ENCODE results near the gene MCCD1.
"Not testable (repeated sequence)": the region's sequence is repeated elsewhere in the genome, so short reads cannot be mapped to it uniquely, and the experiment has no call there.

Gene MCCD1

DNA sequence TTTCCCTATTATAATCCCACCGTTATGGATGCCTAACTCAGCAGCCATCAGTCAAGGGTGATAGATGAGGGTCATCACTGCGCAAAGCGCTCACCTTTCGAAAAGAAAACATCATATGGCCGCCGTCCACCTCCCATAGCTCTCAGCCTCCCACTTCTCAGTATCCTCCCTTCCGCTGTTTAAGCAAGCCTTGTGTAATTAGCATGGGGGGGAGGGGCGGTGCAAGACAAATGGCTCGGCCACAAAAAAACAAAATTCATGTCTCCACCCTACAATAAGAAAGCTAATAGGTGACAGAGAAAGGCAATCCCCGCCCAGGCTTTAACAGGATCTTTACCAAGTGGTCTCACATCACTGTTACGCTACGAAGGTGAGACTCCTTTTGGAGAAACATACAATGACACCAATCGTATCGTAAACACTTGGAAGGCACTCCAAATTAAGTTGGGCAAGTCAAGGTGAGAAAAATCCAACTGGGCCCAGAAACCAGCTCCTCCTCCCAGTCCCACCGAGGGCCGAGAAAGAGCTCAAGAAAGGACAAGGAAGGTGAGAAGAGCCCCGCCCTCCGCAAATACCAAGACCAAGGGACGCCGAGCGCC is 12.4 kb downstream of the MCCD1 start:
- FAIRE-seq (no peak), DNase-seq (ENCODE audit: extremely low spot score, insufficient read length, low read depth) (no peak)

DNA sequence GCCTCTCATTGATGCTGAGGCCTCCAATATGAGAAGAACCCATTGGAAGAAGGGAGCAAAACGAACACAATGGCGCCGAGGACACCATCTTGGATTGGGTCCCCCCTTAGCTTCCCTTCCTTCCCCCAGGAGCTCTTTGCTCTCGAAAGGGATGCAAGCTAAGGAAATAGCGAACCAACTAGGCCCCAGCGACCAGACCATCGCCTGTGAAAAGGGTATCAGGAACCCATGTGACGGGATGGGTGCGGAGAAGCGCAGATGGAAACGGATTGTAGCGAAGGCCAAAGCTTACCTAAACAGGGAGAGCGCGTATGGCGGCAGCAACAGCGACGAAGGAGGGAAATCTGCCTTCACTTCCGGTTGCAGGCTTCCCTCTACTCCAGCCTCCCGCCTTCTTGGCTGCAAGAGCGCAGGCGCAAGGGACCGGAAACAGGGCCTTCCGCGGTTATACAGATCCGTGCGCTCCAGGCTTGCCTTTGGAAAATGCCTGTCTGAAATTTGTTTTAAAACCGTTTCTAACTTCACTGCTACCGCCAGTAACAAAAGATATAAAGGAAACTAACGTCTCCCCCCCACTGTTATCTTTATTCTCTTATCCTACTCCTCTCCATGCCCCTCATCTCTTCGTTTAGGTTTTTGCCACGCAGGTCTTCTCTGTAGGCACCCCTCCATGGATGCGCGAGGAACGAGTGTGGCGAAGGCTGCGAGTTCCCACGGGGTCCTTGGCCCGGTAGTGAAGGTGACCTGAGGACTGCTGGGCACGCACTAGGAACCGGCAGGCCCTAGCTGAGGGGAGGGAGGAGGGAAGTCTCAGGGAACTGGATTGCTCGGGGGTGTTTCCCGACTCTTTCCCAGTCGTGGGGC is 13.1 kb downstream of the MCCD1 start, which contains the start of gene DDX39B:
DDX39B (minus strand) TSS at position 346 of the 864 bp plus-strand sequence. CDS start 1,471 bp downstream, outside the sequence.
- DNase-seq (ENCODE audit: extremely low spot score, insufficient read length, low read depth), result peak; percentile 77
- peak; percentile 93 for FAIRE-seq

GRCh38 chr6:31543639-31544038 is 14.9 kb downstream of the MCCD1 start:
- no peak for FAIRE-seq
- no peak for DNase-seq (ENCODE audit: extremely low spot score, insufficient read length, low read depth)

- DNase-seq (ENCODE audit: extremely low spot score, insufficient read length, low read depth), result no peak
- no peak for FAIRE-seq
These were observed 15.9 kb downstream of the MCCD1 start for GRCh38 chr6:31544676-31545075.

DNA sequence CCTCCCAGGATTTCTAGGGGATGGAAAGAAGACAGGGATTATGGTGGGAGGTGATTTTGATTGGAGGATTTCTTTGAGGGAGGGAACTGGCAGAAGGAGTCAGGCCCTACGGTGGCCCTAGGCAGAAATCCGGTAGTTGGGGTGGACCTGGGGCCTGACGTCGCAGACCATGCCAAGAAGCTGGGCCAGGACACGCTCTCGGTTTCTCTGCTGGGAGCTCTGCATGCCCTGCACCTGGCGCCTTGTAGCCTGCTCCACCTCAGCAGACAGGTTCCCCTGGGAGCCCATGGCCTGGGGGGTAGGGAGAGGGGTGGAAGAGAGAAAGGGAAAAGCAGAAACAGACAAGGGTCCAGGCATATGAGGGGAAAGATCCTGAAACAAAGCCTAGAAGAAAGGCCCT is 16.5 kb downstream of the MCCD1 start:
- FAIRE-seq (no peak), DNase-seq (ENCODE audit: extremely low spot score, insufficient read length, low read depth) (no peak)

- FAIRE-seq (peak; percentile 78), DNase-seq (ENCODE audit: extremely low spot score, insufficient read length, low read depth) (no peak)
These were observed 17.7 kb downstream of the MCCD1 start, which contains the start of gene ATP6V1G2 for GRCh38 chr6:31546339-31546957. ATP6V1G2 (minus strand) TSS chr6:31546608; CDS start chr6:31546559, 49 bp downstream.

GRCh38 chr6:31546958-31547726 is 18.4 kb downstream of the MCCD1 start, which contains the start of gene NFKBIL1:
NFKBIL1 (plus strand) TSS chr6:31547608; CDS start chr6:31547695, 87 bp downstream.
- FAIRE-seq, result peak; percentile 98
- peak; percentile 69 for DNase-seq (ENCODE audit: extremely low spot score, insufficient read length, low read depth)

DNA sequence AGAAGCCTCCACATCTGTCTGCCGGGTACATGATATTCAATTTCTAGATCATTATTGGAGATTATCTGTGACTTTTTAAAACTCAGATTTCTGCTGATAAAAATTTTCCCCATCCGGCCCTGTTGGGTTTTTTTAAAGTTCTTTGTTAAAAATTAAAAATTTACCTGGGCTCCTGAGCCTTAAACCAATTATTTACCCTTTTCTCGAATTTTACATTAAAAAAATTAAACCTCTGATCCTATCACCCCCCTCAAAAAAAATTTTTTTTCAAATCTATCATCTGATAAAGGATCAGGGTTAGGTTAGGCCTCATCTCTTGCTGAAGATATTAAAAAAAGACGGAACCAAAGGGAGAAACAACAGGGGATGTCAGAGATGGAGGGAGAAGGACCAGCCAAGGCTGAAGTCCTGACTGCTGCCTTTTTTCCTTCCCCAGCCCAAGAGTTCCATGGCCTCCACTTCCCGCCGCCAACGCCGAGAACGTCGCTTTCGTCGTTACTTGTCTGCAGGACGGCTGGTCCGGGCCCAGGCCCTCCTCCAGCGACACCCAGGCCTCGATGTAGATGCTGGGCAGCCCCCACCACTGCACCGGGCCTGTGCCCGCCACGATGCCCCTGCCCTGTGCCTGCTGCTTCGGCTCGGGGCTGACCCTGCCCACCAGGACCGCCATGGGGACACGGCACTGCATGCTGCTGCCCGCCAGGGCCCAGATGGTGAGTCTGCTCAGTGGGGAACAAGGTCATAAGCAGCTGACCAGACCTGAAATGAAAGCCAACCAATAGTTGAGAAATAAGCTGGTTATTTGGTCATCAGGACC is 19.2 kb downstream of the MCCD1 start:
- FAIRE-seq, result no peak
- no peak for DNase-seq (ENCODE audit: extremely low spot score, insufficient read length, low read depth)

GRCh38 chr6:31548544-31548873 is 19.7 kb downstream of the MCCD1 start:
- no peak for FAIRE-seq
- no peak for DNase-seq (ENCODE audit: extremely low spot score, insufficient read length, low read depth)

- peak; percentile 85 for FAIRE-seq
- DNase-seq (ENCODE audit: extremely low spot score, insufficient read length, low read depth), result not testable (repeated sequence)
These were observed 22.6 kb downstream of the MCCD1 start for GRCh38 chr6:31551371-31551770.

DNA sequence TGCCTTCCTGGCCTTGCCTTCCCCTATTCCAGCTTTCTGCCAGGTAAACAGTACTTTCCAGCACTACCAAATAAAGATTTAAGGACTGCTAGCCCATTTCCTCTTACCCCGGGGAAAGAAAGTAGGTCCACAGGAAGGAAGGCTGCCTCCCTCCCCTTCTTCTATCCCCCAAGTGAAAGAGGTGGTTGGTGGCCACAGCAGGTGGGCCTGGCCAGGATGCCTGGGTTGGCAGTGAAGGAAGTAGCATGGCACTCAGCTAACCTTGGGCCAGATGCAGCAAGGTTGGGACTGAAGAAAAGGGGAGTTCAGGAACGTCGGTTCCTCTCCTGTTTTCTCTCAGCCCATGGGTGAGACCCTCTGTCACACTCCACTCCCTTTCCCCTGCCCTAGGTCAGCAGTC is 27.5 kb downstream of the MCCD1 start:
- peak; percentile 73 for FAIRE-seq

GRCh38 chr6:31557443-31558317 is 28.9 kb downstream of the MCCD1 start:
- no peak for FAIRE-seq
- no peak for DNase-seq (ENCODE audit: extremely low spot score, insufficient read length, low read depth)

More for the DNA sequence above, 27.5 kb downstream of the MCCD1 start:
- no peak for DNase-seq (ENCODE audit: extremely low spot score, insufficient read length, low read depth)

DNA sequence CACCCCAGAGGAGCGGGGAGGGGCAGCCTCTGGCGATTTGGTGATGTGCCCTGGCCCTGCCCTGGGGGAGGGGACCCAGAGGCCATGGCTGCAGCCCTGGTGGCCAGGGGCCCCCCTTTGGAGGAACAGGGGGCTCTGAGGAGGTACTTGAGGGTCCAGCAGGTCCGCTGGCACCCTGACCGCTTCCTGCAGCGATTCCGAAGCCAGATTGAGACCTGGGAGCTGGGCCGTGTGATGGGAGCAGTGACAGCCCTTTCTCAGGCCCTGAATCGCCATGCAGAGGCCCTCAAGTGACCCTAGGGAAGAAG is 29.5 kb downstream of the MCCD1 start:
- no peak for DNase-seq (ENCODE audit: extremely low spot score, insufficient read length, low read depth)
- FAIRE-seq, result no peak

DNA sequence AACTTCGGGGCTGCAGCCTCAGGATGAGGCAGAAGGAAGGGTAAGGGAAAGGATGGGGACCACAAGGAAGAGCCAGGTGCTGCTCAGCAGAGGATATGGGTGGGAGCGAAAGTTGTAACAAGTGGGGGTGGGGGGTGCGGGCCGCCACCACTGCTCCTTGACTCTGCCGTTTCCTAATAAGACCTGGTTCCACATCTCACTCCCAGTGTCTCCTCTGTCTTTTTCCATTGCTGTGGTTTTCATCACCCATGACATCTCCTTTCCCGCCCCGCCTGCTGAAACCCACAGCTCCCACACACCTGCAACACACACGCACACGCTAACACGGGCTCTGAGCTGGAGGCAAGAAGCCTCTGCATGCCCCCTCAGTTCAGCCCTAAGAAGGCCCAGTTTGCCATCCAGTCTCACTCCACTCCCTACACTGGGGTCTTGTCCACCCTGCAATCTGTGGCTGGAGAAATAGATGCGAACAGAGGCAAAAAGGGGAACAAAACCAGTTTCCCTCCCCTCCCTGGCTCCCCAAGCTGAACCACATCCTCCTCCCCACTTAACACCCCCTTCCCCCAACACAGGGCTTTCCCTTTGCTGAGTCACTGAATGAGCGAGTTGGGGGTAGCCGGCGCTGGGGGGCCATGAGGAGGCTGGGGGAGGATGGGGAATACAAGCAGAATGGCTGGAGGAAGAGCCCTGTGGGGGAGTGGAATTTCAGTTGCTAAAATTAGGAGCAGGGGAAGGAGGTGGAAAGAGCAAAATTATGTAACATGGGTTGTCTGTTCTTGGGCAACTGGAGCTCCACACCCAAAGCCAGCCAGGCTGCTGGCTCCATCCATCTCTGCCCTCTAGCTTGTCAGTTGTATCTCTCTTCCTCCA is 30.1 kb downstream of the MCCD1 start:
- FAIRE-seq (peak; percentile 95), DNase-seq (ENCODE audit: extremely low spot score, insufficient read length, low read depth) (no peak)

DNA sequence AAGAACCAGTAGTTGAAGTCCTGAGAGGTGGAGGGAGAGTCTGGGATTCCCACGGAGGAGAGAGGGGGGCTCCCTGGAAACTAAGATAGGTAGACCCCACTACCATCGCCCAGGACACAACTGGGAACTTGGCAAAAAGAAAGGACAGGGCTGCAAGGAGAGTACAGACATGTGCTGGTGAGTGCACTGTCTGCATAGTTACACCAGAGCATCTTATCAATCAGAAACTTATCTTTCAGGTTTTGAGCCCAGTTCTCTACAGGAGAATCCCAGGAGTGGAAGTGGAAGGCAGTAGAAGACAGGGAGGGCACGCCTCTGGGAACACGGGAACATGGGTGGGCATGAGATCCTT is 30.8 kb downstream of the MCCD1 start:
- no peak for DNase-seq (ENCODE audit: extremely low spot score, insufficient read length, low read depth)
- FAIRE-seq, result no peak

- FAIRE-seq (peak; percentile 98), DNase-seq (ENCODE audit: extremely low spot score, insufficient read length, low read depth) (no peak)
These were observed 31.4 kb downstream of the MCCD1 start for GRCh38 chr6:31559958-31560696.

DNA sequence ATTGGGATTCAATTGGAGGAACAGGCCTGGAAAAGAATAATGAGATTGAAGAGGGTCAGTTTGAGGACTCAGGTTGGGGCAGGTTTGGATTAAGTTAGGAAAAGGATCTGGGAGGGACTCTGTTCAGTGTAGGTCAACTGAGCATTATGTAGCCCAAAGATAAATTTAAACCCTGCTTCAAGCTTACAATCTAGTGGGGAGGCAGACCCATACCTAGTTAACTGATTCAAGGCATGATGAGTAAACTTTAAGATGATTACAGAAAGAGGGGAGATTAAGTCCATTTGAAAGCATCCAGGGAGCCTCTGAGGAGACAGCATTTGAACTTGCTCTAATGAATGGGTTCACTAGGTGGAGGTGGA is 31.9 kb downstream of the MCCD1 start:
- no peak for FAIRE-seq
- DNase-seq (ENCODE audit: extremely low spot score, insufficient read length, low read depth), result no peak

All from GM18507 (cell line).